ENCODE data around the gene SLC5A2. TPM values are rescaled to one million over a fixed set of nuclear protein-coding genes. Genes with fewer than 3 reads are reported as not detected.
A peak's percentile ranks its signal among the peaks of the same experiment; 100 is the strongest.

Gene SLC5A2
- total and polyA plus RNA-seq, 2 of the 13 experiments (the other 11 are each of a cell fraction or from before 2014, with no cell fraction given): 0.24 to 0.97 TPM

- TF ChIP-seq ZBTB44 (CRISPR knock-in tag; IDR thresholded peaks at IDR 0.05) (no peak), SIX4 (CRISPR knock-in tag; IDR thresholded peaks at IDR 0.05) (peak; percentile 93), BORCS8-MEF2B (CRISPR knock-in tag; IDR thresholded peaks at IDR 0.05) (0 out of 2 replicates have a peak, but pooled peaks have one; percentile 26), IKZF1 (IDR thresholded peaks at IDR 0.05) (no peak), ZNF780A (CRISPR knock-in tag; IDR thresholded peaks at IDR 0.05) (peak; percentile 49; the same call in 1 of the 2 replicates), ZNF230 (CRISPR knock-in tag; IDR thresholded peaks at IDR 0.05) (no peak), CEBPG (CRISPR knock-in tag; IDR thresholded peaks at IDR 0.05) (peak; percentile 58), ZIK1 (CRISPR knock-in tag; IDR thresholded peaks at IDR 0.05; ENCODE audit: borderline replicate concordance, low read depth) (no peak), CBX1 (IDR thresholded peaks at IDR 0.05; ENCODE audit: low read depth) (peak; percentile 48), HNF1B (CRISPR knock-in tag; IDR thresholded peaks at IDR 0.05) (peak; percentile 61), GPN1 (CRISPR knock-in tag; IDR thresholded peaks at IDR 0.05; ENCODE audit: borderline replicate concordance) (0 out of 2 replicates have a peak, but pooled peaks have one; percentile 7), HDAC1 (CRISPR knock-in tag; IDR thresholded peaks at IDR 0.05) (peak; percentile 27; the same call in 1 of the 2 replicates), NFIB (CRISPR knock-in tag; IDR thresholded peaks at IDR 0.05; ENCODE audit: borderline replicate concordance) (no peak), ZNF292 (CRISPR knock-in tag; IDR thresholded peaks at IDR 0.05; ENCODE audit: borderline replicate concordance, low read depth) (peak; percentile 79; the same call in 1 of the 2 replicates), ZNF205 (CRISPR knock-in tag; IDR thresholded peaks at IDR 0.05) (peak; percentile 97), ZNF772 (CRISPR knock-in tag; IDR thresholded peaks at IDR 0.05) (peak; percentile 25; the same call in 1 of the 2 replicates), HNF4G (IDR thresholded peaks at IDR 0.05; ENCODE audit: borderline replicate concordance, low read depth, low read length) (no peak), HNF4G (CRISPR knock-in tag; IDR thresholded peaks at IDR 0.05; ENCODE audit: borderline replicate concordance, low read depth) (0 out of 2 replicates have a peak, but pooled peaks have one; percentile 68), SIX1 (CRISPR knock-in tag; IDR thresholded peaks at IDR 0.05; ENCODE audit: borderline replicate concordance) (peak; percentile 55; the same call in 1 of the 2 replicates), CREBL2 (CRISPR knock-in tag; IDR thresholded peaks at IDR 0.05; ENCODE audit: borderline replicate concordance) (no peak; the same call in 1 of the 2 replicates), ZNF768 (CRISPR knock-in tag; IDR thresholded peaks at IDR 0.05) (peak; percentile 61; the same call in 1 of the 2 replicates), ZMYM2 (CRISPR knock-in tag; IDR thresholded peaks at IDR 0.05) (0 out of 2 replicates have a peak, but pooled peaks have one; percentile 74), GATAD2A (CRISPR knock-in tag; IDR thresholded peaks at IDR 0.05) (peak; percentile 66), KDM1A (CRISPR knock-in tag; IDR thresholded peaks at IDR 0.05) (peak; percentile 39; the same call in 1 of the 2 replicates), ZC3H13 (CRISPR knock-in tag; IDR thresholded peaks at IDR 0.05) (peak; percentile 96), ZFP91 (CRISPR knock-in tag; IDR thresholded peaks at IDR 0.05; ENCODE audit: borderline replicate concordance) (peak; percentile 73; the same call in 1 of the 2 replicates)
Observed at GRCh38 chr16:31453255-31454204, 29.4 kb upstream of the SLC5A2 start (continued).
